Fibroblast of pulmonary artery (primary cell): ENCODE results near the gene FCRL2.

Source experiments
- DNase-seq: peaks from one replicate; pipeline ENCODE4 v3.0.0-alpha.2; 2010; ENCODE audit warnings: low read depth
- H3K4me3 ChIP-seq: replicated peaks from 2 replicates; pipeline ENCODE4 v1.5.1; 2011; ENCODE audit warnings: low read depth, mild to moderate bottlenecking, control low read depth, low read length, moderate library complexity
- CTCF ChIP-seq: IDR thresholded peaks from 2 replicates; pipeline ENCODE4 v1.5.1; 2011; ENCODE audit warnings: mild to moderate bottlenecking, control low read depth, low read length, inconsistent platforms; ENCODE audit errors: missing control alignments

The FCRL2 gene

GRCh38 chr1:157776971-157777391 lies at the start of gene FCRL2:
FCRL2 (minus strand) TSS chr1:157777132; CDS start chr1:157777073, 59 bp downstream.
- H3K4me3 ChIP-seq = no peak within 1 kb of the TSS
- DNase-seq = no peak
- TF ChIP-seq CTCF = no peak

- TF ChIP-seq CTCF = no peak
- no peak overlapping the region for H3K4me3 ChIP-seq
- no peak for DNase-seq
These were observed 43.4 kb upstream of the FCRL2 start for GRCh38 chr1:157820299-157820698.

GRCh38 chr1:157819896-157820295 lies 43.0 kb upstream of the FCRL2 start, which contains the start of gene FCRL1:
FCRL1 (minus strand) TSS chr1:157820120; CDS start chr1:157820037, 83 bp downstream.
- no peak for TF ChIP-seq CTCF
- H3K4me3 ChIP-seq = no peak within 1 kb of the TSS
- DNase-seq = no peak

- TF ChIP-seq CTCF = no peak
- no peak overlapping the region for H3K4me3 ChIP-seq
- DNase-seq = no peak
These were observed 42.3 kb upstream of the FCRL2 start for GRCh38 chr1:157819215-157819614.

GRCh38 chr1:157813269-157813668 lies 36.3 kb upstream of the FCRL2 start:
- no peak for TF ChIP-seq CTCF
- no peak for DNase-seq
- H3K4me3 ChIP-seq = no peak overlapping the region

- DNase-seq = no peak
- no peak for TF ChIP-seq CTCF
- H3K4me3 ChIP-seq = no peak overlapping the region
These were observed 29.7 kb upstream of the FCRL2 start for GRCh38 chr1:157806431-157807149.

GRCh38 chr1:157803851-157804250 lies 26.9 kb upstream of the FCRL2 start:
- DNase-seq = no peak
- no peak for TF ChIP-seq CTCF
- no peak overlapping the region for H3K4me3 ChIP-seq
